GM12872 (cell line): ENCODE results near the gene HYAL2.

ENCODE experiments used
- CTCF ChIP-seq: IDR thresholded peaks from 3 replicates; pipeline ENCODE4 v1.5.1; 2011; ENCODE audit warnings: low read depth, mild to moderate bottlenecking, low read length, moderate library complexity; ENCODE audit not compliant: insufficient read depth

Gene HYAL2

DNA sequence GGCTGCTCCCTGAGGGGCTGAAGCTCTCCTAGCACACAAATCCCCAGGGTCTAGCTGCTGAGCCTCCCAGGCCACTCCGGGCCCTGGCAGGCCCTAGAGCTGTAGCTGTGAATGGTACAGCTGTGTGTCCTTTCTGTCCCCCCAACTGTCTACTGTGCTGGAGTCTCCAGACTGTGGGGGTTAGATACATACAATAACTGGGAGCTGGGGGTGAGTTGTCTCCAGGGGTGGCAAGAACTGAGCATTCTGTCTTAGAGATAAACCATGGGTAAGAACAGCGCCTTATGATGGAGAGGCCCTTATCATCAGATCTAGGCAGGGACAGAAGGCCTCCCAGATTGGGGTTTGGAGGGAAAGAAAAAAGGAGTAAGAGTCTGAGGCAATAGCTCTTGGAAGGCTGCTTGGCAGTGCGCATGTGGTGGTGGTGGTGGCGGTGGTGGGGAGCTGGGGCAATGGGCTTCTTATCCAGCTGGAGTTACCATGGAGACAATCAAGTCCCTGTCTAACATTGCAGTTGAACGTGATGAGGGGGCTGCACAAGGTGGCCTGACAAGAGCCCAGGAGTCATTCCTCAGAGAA, 31.7 kb upstream of the HYAL2 start:
- no peak for TF ChIP-seq CTCF

GRCh38 chr3:50353245-50354004, 30.9 kb upstream of the HYAL2 start:
- TF ChIP-seq CTCF: no peak

GRCh38 chr3:50352781-50353180, 30.2 kb upstream of the HYAL2 start:
- TF ChIP-seq CTCF: peak; percentile 31; the same call in 2 of the 3 replicates

GRCh38 chr3:50351323-50351697, 28.8 kb upstream of the HYAL2 start:
- no peak for TF ChIP-seq CTCF

- no peak for TF ChIP-seq CTCF
Observed at GRCh38 chr3:50350527-50351322, 28.2 kb upstream of the HYAL2 start, which contains the start of the genes CYB561D2 and NPRL2. Gene CYB561D2 (plus strand): TSS chr3:50350862. CDS start chr3:50351434, 572 bp downstream. Gene NPRL2 (minus strand): TSS chr3:50350775. CDS start chr3:50350652, 123 bp downstream.

DNA sequence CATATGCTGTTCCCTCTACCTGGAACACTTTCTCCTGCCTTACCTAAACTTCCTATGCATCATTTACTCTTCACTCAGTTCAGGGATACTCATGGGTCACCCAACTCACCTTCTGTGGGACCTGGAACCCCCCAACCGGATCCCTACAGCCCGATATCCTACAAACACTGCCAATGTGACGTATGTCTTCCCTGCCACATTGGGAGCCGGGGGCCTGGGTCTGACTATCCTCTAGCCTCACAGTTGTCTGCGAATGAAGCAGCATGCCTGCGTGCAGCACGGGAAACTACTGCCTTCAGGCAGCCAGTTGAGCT, 27.6 kb upstream of the HYAL2 start:
- TF ChIP-seq CTCF: no peak

GRCh38 chr3:50347187-50347813, 24.8 kb upstream of the HYAL2 start:
- peak; percentile 66 for TF ChIP-seq CTCF
